ENCODE results near the gene BNIP2. TPM values are rescaled to one million over a fixed set of nuclear protein-coding genes. Genes with fewer than 3 reads are reported as not detected.

BNIP2 gene
- total RNA-seq, 4 donors from 2014 or later = 84.4 to 140 (median 125) TPM

DNA sequence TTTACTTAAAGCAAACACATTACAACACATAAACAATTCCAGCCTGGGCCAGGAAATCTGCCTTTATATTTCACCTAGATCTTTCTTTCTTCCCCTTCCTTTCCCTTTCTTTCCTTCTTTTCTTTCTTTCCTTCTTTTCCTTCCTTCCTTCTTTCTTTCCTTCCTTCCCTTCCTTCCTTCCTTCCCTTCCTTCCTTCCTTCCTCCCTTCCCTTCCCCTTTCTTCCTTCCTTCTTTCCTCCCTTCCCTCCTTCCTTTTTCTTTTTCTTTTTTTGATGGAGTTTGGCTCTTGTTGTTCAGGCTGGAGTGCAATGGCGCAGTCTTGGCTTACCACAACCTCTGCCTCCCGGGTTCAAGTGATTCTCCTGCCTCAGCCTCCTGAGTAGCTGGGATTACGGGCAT is 24.1 kb upstream of the BNIP2 start:
- in situ Hi-C loops (cut with MboI; ENCODE audit: low pct_ligation_motif_present in 1 of 4, low pct_unique_long_range_greater_than_20kb in 1 of 4, low sequenced_read_pairs in 3 of 4) = loop anchor here in 1 of 4 donors (25.0 kb wide), 1 partner anchor 474 kb away; no protein-coding TSS in a partner anchor
- Histone ChIP-seq H3K27ac (no peak overlapping the region), H3K36me3 (no peaks in the 10 kb centered on the region), H3K27me3 (peaks cover 3% of the 10 kb centered on the region), H3K4me1 (no peaks in the 10 kb centered on the region), H3K4me3 (no peak overlapping the region), H3K9me3 (no peaks in the 10 kb centered on the region)
- intact Hi-C loops (cut with DNase I; ENCODE audit: low total_unique reads) = no loop called here
- DNase-seq = no peak
- 88% methylated on average over 3 of the region's 3 CpGs; no CpG with 5 or more reads in 1 of the 2 donors for WGBS, 2 donors (ENCODE audit: low coverage in 1 of 2)
- TF ChIP-seq EP300 (IDR thresholded peaks at IDR 0.05; ENCODE audit: low read depth) = no peak
- TF ChIP-seq, protein P1, sequence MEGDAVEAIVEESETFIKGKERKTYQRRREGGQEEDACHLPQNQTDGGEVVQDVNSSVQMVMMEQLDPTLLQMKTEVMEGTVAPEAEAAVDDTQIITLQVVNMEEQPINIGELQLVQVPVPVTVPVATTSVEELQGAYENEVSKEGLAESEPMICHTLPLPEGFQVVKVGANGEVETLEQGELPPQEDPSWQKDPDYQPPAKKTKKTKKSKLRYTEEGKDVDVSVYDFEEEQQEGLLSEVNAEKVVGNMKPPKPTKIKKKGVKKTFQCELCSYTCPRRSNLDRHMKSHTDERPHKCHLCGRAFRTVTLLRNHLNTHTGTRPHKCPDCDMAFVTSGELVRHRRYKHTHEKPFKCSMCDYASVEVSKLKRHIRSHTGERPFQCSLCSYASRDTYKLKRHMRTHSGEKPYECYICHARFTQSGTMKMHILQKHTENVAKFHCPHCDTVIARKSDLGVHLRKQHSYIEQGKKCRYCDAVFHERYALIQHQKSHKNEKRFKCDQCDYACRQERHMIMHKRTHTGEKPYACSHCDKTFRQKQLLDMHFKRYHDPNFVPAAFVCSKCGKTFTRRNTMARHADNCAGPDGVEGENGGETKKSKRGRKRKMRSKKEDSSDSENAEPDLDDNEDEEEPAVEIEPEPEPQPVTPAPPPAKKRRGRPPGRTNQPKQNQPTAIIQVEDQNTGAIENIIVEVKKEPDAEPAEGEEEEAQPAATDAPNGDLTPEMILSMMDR (IDR thresholded peaks at IDR 0.05) = no peak
- no peak for TF ChIP-seq POLR2A (IDR thresholded peaks at IDR 0.05)
- TF ChIP-seq POLR2AphosphoS5 (IDR thresholded peaks at IDR 0.05) = no peak

GRCh38 chr15:59711451-59712243 is 22.5 kb upstream of the BNIP2 start:
- in situ Hi-C loops (cut with MboI; ENCODE audit: low pct_ligation_motif_present in 1 of 4, low pct_unique_long_range_greater_than_20kb in 1 of 4, low sequenced_read_pairs in 3 of 4) (loop anchor here in 1 of 4 donors (25.0 kb wide), 1 partner anchor 476 kb away; no protein-coding TSS in a partner anchor), intact Hi-C loops (cut with DNase I; ENCODE audit: low total_unique reads) (no loop called here)
- Histone ChIP-seq H3K9me3 (peaks cover 0 to 3% of the 10 kb centered on the region in 2 donors), H3K4me3 (no peak overlapping the region), H3K27ac (no peak overlapping the region), H3K27me3 (peaks cover 3% of the 10 kb centered on the region), H3K36me3 (no peaks in the 10 kb centered on the region), H3K4me1 (no peaks in the 10 kb centered on the region)
- TF ChIP-seq, protein P1 (IDR thresholded peaks at IDR 0.05) = no peak
- DNase-seq = no peak
- 51 to 60% methylated on average over 4 of the region's 4 CpGs for WGBS, 2 donors (ENCODE audit: low coverage in 1 of 2)

- Histone ChIP-seq H3K4me1 (no peaks in the 10 kb centered on the region), H3K9me3 (peaks cover 0 to 3% of the 10 kb centered on the region in 2 donors), H3K27ac (no peak overlapping the region), H3K27me3 (peaks cover 18% of the 10 kb centered on the region), H3K4me3 (no peak overlapping the region), H3K36me3 (no peaks in the 10 kb centered on the region)
- in situ Hi-C loops (cut with MboI; ENCODE audit: low pct_ligation_motif_present in 1 of 4, low pct_unique_long_range_greater_than_20kb in 1 of 4, low sequenced_read_pairs in 3 of 4) = loop anchor here in 1 of 4 donors (25.0 kb wide), 1 partner anchor 480 kb away; no protein-coding TSS in a partner anchor
- DNase-seq = no peak
- TF ChIP-seq, protein P1 (IDR thresholded peaks at IDR 0.05) = no peak
- TF ChIP-seq EP300 (IDR thresholded peaks at IDR 0.05; ENCODE audit: low read depth) = no peak
- TF ChIP-seq POLR2AphosphoS5 (IDR thresholded peaks at IDR 0.05) = no peak
- TF ChIP-seq POLR2A (IDR thresholded peaks at IDR 0.05) = no peak
- WGBS, 2 donors (ENCODE audit: low coverage in 1 of 2) = 95 to 97% methylated on average over 4 of the region's 4 CpGs
- intact Hi-C loops (cut with DNase I; ENCODE audit: low total_unique reads) = no loop called here
Observed at GRCh38 chr15:59707619-59708018, 18.5 kb upstream of the BNIP2 start.

- no peak overlapping the region for H3K27ac ChIP-seq
- in situ Hi-C loops (cut with MboI; ENCODE audit: low pct_ligation_motif_present in 1 of 4, low pct_unique_long_range_greater_than_20kb in 1 of 4, low sequenced_read_pairs in 3 of 4) = loop anchor here in 1 of 4 donors (25.0 kb wide), 1 partner anchor 483 kb away; no protein-coding TSS in a partner anchor
- no peak for DNase-seq
- H3K27me3 ChIP-seq = peaks cover 33% of the 10 kb centered on the region
- intact Hi-C loops (cut with DNase I; ENCODE audit: low total_unique reads) = no loop called here
- H3K9me3 ChIP-seq = peaks cover 0 to 3% of the 10 kb centered on the region in 2 donors
- H3K4me3 ChIP-seq = no peak overlapping the region
- TF ChIP-seq EP300 (IDR thresholded peaks at IDR 0.05; ENCODE audit: low read depth) = no peak
- no peak for TF ChIP-seq POLR2AphosphoS5 (IDR thresholded peaks at IDR 0.05)
- TF ChIP-seq, protein P1 (IDR thresholded peaks at IDR 0.05) = no peak
- TF ChIP-seq POLR2A (IDR thresholded peaks at IDR 0.05) = no peak
- no peaks in the 10 kb centered on the region for H3K36me3 ChIP-seq
- H3K4me1 ChIP-seq = no peaks in the 10 kb centered on the region
- 61 to 73% methylated on average over 5 to 6 of the region's 6 CpGs for WGBS, 2 donors (ENCODE audit: low coverage in 1 of 2)
Observed at GRCh38 chr15:59703979-59704796, 15.1 kb upstream of the BNIP2 start.

All from transverse colon (tissue), 4 donors.